ENCODE results near the gene TRABD2B. TPM values are rescaled to one million over a fixed set of nuclear protein-coding genes. Genes with fewer than 3 reads are reported as not detected.

The TRABD2B gene
- total and polyA plus RNA-seq, 4 donors: 0.28 to 2.6 (median 1.3) TPM

- H3K9ac ChIP-seq (ENCODE audit: low read depth in 1 of 2, low read length in 2 of 2): no peak overlapping the region
- no peaks in the 10 kb centered on the region for H3K27me3 ChIP-seq (ENCODE audit: control insufficient read depth in 4 of 4, insufficient read depth in 4 of 4, low read length in 3 of 4)
- peaks cover 0 to 8% (median 5%) of the 10 kb centered on the region in 4 donors for H3K9me3 ChIP-seq (ENCODE audit: control insufficient read depth in 4 of 4, low read length in 3 of 4)
- H3K4me1 ChIP-seq (ENCODE audit: control insufficient read depth in 4 of 4, insufficient read depth in 4 of 4, low read length in 3 of 4): peaks cover 3 to 15% (median 9%) of the 10 kb centered on the region in 4 donors
- WGBS: 85% methylated on average over 4 of the region's 4 CpGs
- no peak overlapping the region for H3K27ac ChIP-seq (ENCODE audit: low read depth in 1 of 2, low read length in 2 of 2)
- no peak for DNase-seq (ENCODE audit: low spot score)
- no peak for TF ChIP-seq ZBTB33 (IDR thresholded peaks at IDR 0.05)
- TF ChIP-seq FOXA2 (IDR thresholded peaks at IDR 0.05): no peak
- TF ChIP-seq, protein P1, sequence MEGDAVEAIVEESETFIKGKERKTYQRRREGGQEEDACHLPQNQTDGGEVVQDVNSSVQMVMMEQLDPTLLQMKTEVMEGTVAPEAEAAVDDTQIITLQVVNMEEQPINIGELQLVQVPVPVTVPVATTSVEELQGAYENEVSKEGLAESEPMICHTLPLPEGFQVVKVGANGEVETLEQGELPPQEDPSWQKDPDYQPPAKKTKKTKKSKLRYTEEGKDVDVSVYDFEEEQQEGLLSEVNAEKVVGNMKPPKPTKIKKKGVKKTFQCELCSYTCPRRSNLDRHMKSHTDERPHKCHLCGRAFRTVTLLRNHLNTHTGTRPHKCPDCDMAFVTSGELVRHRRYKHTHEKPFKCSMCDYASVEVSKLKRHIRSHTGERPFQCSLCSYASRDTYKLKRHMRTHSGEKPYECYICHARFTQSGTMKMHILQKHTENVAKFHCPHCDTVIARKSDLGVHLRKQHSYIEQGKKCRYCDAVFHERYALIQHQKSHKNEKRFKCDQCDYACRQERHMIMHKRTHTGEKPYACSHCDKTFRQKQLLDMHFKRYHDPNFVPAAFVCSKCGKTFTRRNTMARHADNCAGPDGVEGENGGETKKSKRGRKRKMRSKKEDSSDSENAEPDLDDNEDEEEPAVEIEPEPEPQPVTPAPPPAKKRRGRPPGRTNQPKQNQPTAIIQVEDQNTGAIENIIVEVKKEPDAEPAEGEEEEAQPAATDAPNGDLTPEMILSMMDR (IDR thresholded peaks at IDR 0.05; ENCODE audit: low read depth, low read length, missing input control): no peak
- no peak for TF ChIP-seq SP1 (IDR thresholded peaks at IDR 0.05)
- no peak for TF ChIP-seq JUND (IDR thresholded peaks at IDR 0.05)
- no peak for TF ChIP-seq ATF3 (IDR thresholded peaks at IDR 0.05)
- TF ChIP-seq RXRA (IDR thresholded peaks at IDR 0.05): no peak
- TF ChIP-seq RAD21 (IDR thresholded peaks at IDR 0.05): no peak
- TF ChIP-seq EGR1 (IDR thresholded peaks at IDR 0.05; ENCODE audit: low read depth in 2 of 2): no peak
- no peak for TF ChIP-seq HNF4G (IDR thresholded peaks at IDR 0.05)
- TF ChIP-seq HNF4A (conservative IDR thresholded peaks at IDR 0.05): no peak
- TF ChIP-seq, protein P2, sequence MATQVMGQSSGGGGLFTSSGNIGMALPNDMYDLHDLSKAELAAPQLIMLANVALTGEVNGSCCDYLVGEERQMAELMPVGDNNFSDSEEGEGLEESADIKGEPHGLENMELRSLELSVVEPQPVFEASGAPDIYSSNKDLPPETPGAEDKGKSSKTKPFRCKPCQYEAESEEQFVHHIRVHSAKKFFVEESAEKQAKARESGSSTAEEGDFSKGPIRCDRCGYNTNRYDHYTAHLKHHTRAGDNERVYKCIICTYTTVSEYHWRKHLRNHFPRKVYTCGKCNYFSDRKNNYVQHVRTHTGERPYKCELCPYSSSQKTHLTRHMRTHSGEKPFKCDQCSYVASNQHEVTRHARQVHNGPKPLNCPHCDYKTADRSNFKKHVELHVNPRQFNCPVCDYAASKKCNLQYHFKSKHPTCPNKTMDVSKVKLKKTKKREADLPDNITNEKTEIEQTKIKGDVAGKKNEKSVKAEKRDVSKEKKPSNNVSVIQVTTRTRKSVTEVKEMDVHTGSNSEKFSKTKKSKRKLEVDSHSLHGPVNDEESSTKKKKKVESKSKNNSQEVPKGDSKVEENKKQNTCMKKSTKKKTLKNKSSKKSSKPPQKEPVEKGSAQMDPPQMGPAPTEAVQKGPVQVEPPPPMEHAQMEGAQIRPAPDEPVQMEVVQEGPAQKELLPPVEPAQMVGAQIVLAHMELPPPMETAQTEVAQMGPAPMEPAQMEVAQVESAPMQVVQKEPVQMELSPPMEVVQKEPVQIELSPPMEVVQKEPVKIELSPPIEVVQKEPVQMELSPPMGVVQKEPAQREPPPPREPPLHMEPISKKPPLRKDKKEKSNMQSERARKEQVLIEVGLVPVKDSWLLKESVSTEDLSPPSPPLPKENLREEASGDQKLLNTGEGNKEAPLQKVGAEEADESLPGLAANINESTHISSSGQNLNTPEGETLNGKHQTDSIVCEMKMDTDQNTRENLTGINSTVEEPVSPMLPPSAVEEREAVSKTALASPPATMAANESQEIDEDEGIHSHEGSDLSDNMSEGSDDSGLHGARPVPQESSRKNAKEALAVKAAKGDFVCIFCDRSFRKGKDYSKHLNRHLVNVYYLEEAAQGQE (IDR thresholded peaks at IDR 0.05): no peak
- TF ChIP-seq GABPA (IDR thresholded peaks at IDR 0.05 in 1 of 2, conservative IDR thresholded peaks at IDR 0.05 in 1 of 2): no peak
- no peak for TF ChIP-seq TAF1 (conservative IDR thresholded peaks at IDR 0.05)
- no peak for TF ChIP-seq MAX (IDR thresholded peaks at IDR 0.05)
- no peak for TF ChIP-seq NR2F2 (IDR thresholded peaks at IDR 0.05)
- no peak for TF ChIP-seq FOXA1 (IDR thresholded peaks at IDR 0.05)
- TF ChIP-seq YY1 (IDR thresholded peaks at IDR 0.05): no peak
- H3K36me3 ChIP-seq (ENCODE audit: control insufficient read depth in 4 of 4, insufficient read depth in 3 of 4, low read depth in 1 of 4, low read length in 3 of 4): peaks cover 0 to 3% (median 0%) of the 10 kb centered on the region in 4 donors
- H3K4me3 ChIP-seq (ENCODE audit: low read depth in 1 of 3, low read length in 3 of 3): no peak overlapping the region
Measured at GRCh38 chr1:47839433-47839760, 157.8 kb downstream of the TRABD2B start.
